NCI-H526 treated with DMSO at 0.1 percent for 48 hours (cell line): ENCODE data around the gene ERCC6L2.

Experiments used
- DNase-seq: peaks from one replicate; lab custom pipeline; 2025; lab: John Stamatoyannopoulos, UW

Gene ERCC6L2

DNA sequence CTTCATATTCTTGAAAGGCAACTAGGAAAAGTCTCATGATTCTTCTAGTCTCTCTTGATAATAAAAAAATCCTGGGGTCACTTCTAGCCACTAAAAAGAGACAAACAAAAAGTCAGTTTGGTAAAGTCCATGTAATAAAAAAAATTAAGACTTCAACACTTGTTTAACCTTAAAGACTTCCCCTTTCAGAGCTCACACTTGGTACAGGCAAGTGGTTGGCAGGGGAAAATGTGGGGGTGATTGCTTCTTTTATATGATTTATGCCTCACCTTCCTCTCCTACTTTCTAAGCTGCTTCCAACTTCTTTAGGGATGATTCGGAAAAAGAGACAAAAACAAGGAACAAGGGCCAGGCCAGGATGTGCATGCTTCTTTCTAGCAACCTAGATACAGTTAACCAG is 5.1 kb upstream of the ERCC6L2 start:
- no peak for DNase-seq

DNA sequence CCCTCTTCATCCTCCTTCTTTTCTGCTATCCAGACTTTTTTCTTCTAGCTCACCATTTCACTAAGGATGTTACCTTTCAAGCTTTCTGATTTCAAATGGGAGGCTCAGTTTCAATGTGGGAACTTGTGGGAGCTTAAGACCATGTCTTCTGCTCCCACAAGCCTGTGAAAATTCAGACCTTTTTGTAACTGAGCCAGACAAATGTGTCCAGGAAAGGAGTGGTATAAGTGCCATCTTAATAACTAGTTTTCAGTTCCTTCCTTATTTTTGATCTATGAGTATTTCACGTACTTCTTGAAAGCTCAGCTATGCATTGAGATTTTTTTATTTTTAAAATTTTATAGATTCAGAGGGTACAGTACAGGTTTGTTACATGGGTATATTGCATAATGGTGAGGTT is 4.6 kb upstream of the ERCC6L2 start:
- DNase-seq: no peak

DNA sequence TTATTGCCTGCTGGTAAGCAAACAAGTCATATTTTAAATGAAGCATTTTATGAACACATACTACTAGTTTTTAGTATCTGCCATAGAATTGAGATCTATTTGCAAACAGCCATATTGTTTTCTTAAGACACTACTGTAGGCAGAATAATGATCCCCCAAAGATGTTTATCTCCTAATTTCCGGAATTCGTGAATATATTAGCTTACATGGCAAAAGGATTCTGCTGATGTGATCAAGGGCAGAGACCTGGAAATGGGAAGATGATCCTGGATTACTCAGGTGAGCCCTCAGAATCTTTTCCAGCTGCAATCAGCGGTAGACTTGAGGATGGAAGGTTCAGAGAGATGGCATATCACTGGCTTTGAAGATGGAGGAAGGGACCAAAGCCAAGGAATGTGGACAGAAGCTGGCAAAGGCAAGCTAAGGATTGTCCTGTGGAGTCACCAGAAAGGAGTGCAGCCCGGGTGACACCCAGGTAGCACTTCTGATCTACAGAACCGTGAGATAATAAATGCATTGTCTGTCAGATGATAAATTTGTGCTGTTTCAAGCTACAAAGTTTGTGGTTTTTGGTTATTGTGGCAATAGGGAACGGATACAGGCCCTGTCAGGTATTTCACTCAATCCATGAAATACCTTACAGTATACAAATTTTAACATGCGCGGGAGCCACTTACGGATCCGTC is 1.0 kb upstream of the ERCC6L2 start:
- DNase-seq: no peak

DNA sequence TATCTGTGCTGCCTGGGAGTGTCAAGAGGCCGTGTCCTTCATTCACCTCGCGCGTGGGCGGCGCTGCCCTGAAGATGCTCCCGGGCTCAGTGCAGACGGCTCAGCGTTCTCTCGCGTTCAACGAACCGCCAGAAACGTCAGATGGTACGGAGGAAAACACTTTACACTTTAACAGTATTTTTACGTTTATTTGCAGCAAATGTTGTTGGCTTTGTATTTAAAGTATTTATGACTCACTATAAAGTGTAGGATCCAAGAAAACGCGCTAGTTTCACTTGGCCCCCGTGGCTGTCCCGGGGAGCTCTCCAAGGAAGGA is 544 bp upstream of the ERCC6L2 start:
- peak; percentile 12 for DNase-seq

DNA sequence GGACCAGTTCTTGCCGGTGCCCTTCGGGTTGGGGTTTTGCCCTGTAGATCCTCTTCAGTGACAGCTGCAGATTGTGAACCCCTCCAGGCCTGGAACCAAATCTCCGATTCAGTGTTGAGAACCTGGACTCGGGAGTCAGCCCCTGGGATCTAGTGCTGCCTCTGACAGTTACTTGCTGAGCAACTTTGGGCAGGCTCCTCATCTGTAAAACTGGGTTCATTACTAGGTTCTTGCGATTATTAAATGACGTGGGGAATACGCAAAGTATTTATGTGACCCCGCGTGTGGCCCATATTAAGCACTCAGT is 600 bp downstream of the ERCC6L2 start:
- DNase-seq: no peak

DNA sequence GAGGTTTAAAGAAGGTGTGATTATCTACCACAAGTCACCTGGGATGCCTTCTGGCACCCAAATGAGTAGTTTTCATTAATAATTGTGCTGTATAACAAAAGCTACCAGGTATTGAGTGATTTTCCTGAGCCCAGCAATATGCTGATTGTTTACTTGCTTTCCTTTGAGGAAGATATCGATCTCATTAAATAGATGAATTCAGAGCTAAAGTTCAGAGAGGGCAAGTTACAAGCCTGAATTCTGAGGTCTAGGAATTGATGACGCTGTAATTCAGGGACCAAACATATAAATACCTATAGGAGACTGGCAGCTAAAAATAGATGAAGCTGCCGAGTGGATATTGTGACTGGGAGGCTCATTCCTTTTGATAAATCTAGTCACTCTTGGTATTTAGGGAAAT is 1.1 kb downstream of the ERCC6L2 start:
- no peak for DNase-seq

DNA sequence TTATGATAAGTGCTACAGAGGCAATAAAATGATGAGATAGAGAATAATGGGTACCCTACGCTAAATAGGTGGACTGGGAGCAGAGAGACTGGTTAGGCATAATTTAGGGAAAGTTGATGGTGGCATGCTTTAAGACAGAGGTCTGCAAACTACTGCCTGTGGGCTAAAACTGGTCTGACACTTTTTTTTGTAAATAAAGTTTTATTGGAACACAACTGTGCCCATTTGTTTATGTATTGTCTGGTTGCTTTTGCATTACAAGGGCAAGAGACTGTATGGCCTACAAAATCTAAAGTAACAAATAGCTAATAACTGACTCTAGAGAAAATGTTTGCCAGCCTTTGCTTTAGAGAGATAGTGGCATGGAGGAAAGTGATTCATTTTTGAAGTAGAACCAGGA is 2.5 kb downstream of the ERCC6L2 start:
- no peak for DNase-seq

DNA sequence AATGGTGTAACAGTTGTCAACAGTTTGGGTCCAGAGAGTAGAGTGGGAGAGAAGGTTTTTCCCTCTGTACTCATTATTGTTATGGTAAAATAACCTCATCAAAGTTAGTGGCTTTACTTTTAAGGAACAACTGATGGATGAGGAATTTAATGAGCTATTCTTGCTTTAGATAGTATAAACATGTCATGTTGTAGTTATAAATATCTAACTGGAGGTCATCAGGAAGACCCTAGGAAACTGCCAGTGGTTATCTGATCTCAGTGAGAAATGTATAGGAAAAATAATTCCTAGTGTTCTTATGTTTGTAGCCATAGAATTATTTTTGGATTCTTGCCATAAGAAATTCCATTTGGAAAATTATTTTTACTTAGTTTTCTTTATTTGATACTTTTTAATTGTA is 4.1 kb downstream of the ERCC6L2 start:
- no peak for DNase-seq

DNA sequence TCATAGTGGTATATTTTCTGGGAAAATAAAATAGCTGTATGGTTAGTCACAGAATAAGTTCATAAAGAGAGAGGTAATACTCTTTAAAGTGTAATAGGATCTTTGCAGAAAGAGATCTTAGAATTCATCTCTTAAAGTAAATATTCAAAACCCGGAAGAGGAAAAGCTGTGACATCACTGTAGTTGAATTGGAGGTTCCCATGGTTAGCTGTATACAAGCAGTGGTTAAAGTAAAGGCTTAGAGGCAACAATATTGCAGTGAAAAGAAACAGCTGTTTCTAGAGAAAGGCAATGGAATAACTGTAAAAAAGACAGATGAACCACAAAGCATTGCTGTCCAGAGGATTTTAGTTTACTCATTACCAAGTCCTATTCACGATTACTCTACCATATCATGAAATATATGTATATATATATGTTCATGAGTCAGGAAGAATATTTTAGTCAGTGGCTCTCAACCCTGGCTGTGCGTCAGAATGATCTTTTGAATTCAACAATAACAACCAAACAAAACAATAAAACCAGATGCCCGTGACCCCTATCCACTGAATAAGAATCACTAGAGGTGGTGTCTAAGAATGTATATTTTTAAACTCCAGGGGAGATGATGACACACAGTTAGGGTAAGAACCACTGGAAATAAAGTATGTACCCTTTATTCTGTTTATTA is 4.7 kb downstream of the ERCC6L2 start:
- no peak for DNase-seq

DNA sequence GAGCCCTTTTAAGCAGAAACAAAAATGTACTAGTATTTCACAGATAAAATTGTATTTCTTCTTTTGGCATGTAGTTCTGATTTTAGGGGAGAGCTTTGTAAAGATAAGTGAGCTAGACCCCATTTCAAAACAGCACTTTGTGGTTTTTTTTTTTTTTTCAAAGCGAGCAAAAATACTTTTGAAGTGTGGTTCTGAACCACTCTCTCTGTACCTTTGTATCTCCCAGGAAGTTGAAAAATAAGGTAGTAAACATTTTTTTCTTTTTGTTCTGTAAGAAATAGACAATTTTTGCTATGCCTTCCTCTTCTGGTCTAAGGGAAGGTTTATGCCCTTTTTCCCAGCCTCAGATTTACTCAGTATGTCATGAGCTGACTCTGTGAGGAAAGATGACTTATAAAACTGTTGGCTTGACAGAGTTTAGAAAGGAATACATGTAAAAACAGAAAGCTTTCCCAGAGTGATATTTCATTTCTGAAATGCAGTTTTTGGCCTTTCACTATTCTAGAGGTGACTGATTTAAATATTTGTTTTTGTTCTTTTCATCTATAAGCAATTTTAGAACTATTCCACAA is 12.5 kb downstream of the ERCC6L2 start:
- no peak for DNase-seq

DNA sequence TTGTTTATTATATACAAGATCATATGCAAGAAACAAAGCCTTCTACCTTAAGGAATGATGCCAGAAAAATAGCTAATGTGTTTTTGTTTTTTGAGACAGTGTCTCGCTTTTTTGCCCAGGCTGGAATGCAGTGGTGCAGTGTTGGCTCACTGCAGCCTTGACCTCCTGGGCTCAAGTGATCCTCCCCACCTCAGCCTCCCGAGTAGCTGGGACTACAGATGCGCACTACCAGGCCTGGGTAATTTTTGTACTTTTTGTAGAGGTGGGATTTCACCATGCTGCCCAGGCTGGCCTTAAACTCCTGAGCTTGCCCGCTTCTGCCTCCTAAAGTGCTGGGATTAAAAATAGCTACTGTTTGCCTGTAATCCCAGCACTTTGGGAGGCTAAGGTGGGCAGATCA is 15.1 kb downstream of the ERCC6L2 start:
- DNase-seq: no peak

DNA sequence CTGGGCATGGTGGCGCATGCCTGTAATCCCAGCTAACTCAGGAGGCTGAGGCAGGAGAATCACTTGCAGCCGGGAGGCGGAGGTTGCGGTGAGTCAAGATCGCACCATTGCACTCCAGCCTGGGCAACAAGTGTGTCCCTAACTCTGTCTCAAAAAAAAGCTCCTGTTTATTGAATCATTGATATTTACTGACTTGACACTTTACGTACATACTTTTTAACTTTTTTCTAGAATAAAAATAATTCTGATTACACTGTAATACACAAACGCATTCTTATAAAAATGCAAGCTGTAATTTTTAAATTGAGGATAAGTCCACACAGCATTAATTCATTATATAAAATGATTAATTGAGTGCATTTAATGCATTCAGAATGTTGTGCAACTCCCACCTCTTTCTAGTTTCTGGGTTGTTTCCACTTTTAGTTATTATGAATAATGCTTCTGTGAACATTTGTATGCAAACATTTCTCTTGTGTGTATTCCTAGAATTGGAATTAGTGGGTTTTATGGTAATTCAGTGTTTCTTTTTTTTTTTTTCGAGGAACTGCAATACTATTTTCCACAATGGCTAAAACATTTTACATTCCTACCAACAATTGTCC is 15.7 kb downstream of the ERCC6L2 start:
- no peak for DNase-seq

DNA sequence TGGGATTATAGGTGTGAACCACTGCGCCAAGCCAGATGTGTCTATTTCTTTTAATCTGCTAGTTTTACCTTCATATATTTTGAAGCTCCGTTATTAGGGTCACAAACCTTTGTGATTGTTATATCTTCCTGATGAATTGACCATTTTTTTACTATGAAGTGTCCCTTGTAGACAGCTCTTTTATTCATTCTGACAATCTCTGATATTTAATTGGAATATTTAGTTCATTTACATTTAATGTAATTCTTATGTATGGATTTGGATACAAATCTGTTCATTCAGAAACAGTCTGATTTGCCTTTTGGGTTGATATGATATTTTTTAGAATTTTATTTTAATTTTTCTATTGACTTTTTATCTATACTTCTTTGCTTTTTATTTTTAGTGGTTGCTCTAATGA is 17.2 kb downstream of the ERCC6L2 start:
- no peak for DNase-seq

DNA sequence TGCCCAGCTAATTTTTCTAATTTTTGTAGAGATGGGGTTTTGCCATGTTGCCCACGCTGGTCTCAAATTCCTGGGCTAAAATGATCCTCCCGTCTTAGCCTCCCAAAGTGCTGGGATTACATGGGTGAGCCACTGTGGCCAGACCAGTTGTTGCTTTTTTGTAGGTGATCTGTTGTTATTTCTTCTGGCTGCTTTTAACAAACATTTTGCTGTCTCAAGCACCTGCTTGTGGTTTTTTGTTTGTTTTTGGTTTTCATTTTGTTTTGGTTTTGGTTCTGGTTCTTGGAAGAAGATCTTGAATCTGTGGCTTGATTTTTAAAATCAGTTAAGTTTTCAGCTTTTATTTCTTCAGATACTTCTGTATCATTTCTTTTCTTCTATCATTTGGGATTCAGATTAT is 21.1 kb downstream of the ERCC6L2 start:
- DNase-seq: no peak

DNA sequence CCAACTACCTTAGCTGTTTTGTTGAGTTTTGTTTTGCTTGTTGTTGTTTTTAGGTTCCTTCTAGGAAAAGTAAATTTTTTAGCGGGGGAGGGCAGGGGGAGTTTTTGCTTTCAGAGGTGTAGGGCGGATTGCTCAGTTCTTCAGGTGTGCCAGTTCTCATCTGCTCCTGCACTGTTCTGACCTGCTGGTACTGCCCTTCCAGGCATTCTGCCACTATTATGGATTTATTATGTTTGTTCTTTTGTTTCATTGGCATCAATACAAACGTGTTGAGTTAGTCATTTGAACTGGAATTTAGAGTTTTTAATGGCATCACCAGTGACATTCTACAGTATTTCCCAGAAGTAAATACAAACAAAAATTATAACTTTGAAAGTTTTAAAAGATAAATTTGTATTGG is 26.0 kb downstream of the ERCC6L2 start:
- DNase-seq: no peak

DNA sequence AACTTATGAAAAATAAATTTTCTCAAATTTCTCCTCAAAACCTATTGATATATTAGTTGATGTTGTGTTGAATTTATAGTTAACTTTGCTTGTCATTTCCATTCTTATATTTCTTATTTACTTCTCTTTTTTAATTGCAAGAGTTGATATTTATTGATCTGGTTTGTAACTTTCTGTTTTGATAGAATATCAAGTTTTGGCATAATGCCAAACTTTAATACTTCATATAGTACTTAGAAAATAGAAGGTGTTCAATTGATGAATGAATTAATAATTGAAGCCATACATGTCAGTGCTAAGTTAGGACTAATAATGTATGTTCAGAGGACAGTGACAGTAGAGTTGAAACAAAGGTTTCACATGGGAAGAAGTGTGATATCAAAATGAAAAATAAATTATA is 27.9 kb downstream of the ERCC6L2 start:
- no peak for DNase-seq

DNA sequence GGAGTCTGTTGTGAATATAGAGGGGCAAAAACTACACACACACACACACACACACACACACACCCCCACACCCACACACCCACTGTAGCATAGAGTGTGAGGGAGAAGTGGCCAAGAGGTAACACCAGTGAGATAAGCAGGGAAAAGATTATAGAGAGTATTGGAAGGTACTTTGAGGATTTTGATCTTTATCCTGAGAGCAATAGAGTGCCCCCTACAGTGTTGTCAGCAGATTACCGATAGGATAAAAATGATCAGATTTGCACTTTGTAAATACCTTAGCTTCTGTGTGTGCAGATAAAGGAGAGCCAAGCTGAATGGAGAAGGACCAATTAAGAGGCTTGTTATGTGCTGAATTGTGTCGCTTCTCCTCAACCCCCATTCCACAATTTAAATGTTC is 32.3 kb downstream of the ERCC6L2 start:
- no peak for DNase-seq

DNA sequence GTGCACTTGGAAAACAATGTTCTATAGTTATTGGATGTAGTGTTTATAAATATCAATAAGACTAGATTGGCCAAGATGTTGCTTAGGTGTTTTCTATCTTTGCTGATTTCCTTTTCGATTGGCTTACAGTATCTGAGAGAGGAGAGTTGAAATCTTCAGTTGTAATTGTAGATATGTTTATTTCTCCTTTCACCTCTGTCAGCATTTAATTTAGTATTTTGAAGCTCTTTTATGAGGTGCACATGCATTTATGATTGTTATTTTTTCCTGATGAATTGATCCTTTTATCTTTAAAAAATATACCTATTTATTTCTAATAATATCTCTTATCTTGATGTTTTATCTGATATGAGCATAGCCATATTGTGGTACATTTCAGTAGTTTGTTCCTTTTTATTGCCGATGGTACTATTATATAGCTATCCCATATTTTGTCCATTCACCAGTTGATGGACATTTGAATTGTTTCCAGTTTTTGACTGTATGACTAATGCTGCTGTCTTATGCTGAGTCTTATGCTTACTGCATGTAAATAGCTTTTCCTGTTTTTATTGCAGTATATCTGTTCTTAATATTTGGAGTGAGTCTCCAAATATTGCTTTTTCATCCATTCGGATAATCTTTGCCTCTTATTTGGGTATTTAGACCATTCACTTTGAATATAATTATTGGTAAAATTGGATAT is 34.7 kb downstream of the ERCC6L2 start:
- DNase-seq: no peak

DNA sequence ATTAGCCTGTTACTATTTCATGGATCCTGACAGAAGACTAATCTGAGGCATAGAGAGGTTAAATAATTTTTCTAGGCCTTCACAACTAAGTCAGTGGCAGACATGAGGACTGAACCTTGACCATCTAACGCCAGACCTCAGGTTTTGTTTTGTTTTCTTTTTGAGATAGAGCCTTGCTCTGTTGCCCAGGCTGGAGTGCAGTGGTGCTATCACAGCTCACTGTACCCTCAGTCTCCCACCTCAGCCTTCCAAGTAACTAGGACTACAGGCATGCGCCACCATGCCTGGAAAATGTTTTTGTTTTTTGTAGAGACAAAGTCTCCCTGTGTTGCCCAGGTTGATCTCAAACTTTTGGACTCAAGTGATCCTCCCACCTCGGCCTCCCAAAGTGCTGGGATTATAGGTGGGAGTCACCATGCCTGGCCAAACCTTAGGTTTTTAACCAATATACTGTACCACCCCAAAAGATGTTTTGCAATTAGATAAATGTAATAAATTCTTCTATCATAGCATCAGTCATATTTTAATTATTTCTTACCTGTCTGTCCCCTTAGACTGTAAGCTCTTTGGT is 35.4 kb downstream of the ERCC6L2 start:
- DNase-seq: no peak

DNA sequence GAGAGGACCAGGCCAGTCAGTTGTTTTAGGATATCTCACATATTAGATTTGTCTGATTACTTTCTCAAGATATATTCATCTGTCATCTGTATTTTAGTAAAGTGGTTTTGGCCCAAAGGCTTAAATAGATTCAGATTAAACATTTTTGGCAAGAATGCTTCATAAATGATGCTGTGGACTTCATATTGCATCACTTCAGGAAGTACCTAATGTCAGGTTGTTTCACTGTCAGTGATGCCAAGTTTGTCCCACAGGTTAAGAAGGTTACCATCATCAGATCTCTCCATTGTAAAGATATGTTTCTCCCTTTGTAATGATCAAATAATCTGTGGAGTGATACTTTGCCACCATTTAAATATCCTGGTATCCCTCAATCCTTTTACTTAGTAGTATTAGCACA is 37.3 kb downstream of the ERCC6L2 start:
- no peak for DNase-seq

DNA sequence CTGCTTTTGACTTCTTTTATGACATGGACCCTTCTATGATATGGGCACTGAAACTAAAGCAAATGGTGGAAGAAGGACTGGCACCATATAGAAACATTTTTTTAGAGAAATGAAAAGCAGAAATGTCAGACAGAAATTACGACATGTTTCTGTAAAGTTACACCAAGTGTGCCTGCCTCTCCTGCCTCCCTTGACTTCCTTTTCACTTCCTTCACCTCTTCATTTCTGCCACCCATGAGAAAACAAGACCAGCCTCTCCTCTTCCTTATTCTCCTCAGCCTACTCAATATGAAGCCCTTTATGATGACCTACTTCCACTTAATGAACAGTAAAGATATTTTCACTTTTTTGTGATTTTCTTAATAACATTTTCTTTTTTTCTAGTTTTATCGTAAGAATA is 44.5 kb downstream of the ERCC6L2 start:
- DNase-seq: no peak

DNA sequence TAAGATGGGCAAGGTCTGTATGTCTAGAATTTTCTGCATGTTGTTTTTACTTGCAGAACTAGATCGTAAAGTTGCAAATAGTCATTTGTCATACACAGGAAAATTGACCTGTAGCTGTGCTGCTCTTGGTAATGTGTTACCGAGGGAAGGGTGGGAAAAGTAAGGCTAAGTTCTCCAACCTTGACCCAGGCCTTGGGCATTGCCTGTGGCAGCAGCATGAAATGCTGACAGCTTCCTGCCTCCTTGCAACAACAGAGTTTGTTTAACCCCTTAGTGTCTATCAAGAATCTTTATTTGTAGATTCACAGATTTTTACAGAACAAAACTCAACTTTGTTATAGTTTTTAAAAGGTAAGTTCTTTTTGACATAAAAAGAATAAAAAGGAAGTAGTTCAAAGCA is 48.3 kb downstream of the ERCC6L2 start:
- DNase-seq: no peak

DNA sequence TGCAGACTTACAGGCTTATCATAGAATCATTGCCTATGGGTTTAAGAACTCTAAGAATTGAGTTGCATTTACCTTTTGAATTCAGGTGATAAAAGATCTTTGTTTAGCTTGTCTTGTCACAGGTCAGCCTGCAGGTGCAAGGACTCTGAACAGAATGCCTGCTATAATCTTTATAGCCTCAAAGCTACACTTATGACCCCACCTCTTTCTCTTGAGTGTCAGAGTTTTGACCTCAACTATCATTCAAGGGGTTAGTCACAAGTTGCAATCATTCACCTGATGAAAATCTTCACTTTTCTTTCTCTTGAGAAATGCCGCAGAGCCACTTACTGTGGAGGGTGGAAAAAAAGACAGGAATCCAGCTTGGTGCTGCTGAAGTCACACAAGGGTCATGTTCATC is 49.5 kb downstream of the ERCC6L2 start:
- no peak for DNase-seq
